Measurements from ENCODE around the gene GIMAP5. TPM values are rescaled to one million over a fixed set of nuclear protein-coding genes. Genes with fewer than 3 reads are reported as not detected.

Gene GIMAP5
- total and polyA plus RNA-seq, 2 of the 13 experiments (the other 11 are each of a cell fraction or from before 2014, with no cell fraction given): not detected

DNA sequence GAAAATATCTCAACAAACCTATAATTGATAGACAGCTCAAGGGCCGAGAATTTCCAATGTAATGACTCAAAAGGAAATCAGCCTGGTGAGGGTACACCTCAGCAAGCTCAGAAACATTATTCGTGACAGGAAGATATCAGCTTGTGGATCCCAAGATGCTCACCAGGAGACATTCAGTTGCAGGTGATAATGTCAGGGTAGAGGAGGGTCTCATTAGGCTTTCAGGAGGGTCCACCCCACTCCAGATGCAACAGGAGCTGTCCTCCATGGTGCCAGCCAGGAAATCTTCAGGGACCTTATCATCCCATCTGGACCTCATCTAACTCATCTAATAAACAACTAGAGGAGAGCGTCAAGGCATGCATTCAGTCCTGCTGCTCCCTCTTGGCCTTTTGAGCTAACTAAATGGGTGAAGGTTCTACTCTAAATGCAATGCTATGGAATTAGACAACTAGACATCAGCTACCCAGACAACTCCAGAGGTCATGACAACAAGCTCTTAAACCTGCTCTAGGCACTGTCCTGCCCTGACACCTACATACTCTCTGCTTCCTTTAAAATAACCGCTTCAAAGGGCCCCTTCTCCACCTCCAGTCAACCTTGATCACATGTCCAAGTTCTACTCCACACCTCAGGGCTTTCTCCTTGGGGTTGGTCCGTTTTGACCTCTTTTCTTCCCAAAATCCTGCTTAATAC, 4.3 kb upstream of the GIMAP5 start (continued):
- no peak for TF ChIP-seq NFE2L1 (CRISPR knock-in tag; IDR thresholded peaks at IDR 0.05; ENCODE audit: borderline replicate concordance)
- TF ChIP-seq ZSCAN20 (CRISPR knock-in tag; IDR thresholded peaks at IDR 0.05; ENCODE audit: borderline replicate concordance): no peak
- TF ChIP-seq, protein P1, sequence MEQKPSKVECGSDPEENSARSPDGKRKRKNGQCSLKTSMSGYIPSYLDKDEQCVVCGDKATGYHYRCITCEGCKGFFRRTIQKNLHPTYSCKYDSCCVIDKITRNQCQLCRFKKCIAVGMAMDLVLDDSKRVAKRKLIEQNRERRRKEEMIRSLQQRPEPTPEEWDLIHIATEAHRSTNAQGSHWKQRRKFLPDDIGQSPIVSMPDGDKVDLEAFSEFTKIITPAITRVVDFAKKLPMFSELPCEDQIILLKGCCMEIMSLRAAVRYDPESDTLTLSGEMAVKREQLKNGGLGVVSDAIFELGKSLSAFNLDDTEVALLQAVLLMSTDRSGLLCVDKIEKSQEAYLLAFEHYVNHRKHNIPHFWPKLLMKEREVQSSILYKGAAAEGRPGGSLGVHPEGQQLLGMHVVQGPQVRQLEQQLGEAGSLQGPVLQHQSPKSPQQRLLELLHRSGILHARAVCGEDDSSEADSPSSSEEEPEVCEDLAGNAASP (CRISPR knock-in tag; IDR thresholded peaks at IDR 0.05; ENCODE audit: borderline replicate concordance): no peak
- TF ChIP-seq EHMT2 (IDR thresholded peaks at IDR 0.05; ENCODE audit: borderline replicate concordance, low read depth, low read length): no peak
- TF ChIP-seq, protein P2, sequence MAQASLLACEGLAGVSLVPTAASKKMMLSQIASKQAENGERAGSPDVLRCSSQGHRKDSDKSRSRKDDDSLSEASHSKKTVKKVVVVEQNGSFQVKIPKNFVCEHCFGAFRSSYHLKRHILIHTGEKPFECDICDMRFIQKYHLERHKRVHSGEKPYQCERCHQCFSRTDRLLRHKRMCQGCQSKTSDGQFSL (CRISPR knock-in tag; IDR thresholded peaks at IDR 0.05): no peak

DNA sequence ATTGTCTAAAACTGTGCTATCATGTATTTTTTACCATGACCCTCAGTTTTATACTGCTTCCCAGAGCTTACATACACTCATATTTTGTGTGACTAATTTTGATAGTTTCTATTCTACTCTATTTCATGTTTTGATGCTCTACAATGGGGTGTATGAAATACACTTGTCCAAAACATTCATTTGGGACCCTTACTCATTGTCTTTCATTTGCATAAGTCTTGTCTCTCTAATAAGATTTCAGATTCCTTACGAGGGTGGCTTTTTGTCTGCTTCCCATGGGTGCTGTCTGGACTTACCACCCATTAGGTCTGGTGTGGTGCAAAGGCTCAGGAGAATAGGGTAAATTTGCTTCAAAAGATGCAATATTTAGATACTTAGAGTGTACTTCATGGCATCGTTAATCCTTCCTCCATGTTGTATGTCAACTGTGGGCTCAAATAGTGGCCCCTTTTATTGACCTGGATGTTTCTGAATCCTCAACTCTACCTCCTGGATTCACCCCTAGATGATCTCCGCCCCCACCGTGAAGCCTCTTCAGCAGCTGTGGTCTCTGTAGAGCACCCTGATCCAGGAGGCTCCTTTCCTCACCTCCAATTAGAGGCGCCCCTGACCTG, 3.6 kb upstream of the GIMAP5 start:
- no peaks in the 10 kb centered on the region for H4K20me1 ChIP-seq (ENCODE audit: insufficient read depth, low read length)
- ChIA-PET CTCF (ENCODE audit: low intra/inter-chr PET ratio, low total read pairs) (no interaction called here), POLR2A (no interaction called here)
- 3% methylated on average over 5 of the region's 5 CpGs for WGBS (ENCODE audit: low lambda C conversion rate)
- FAIRE-seq: no peak
- no TSS peak for BruUV-seq (replicated peaks)
- no peak overlapping the region for H3K27ac ChIP-seq (ENCODE audit: extremely low read length, insufficient read depth, low read length)
- TF ChIP-seq, protein P3, sequence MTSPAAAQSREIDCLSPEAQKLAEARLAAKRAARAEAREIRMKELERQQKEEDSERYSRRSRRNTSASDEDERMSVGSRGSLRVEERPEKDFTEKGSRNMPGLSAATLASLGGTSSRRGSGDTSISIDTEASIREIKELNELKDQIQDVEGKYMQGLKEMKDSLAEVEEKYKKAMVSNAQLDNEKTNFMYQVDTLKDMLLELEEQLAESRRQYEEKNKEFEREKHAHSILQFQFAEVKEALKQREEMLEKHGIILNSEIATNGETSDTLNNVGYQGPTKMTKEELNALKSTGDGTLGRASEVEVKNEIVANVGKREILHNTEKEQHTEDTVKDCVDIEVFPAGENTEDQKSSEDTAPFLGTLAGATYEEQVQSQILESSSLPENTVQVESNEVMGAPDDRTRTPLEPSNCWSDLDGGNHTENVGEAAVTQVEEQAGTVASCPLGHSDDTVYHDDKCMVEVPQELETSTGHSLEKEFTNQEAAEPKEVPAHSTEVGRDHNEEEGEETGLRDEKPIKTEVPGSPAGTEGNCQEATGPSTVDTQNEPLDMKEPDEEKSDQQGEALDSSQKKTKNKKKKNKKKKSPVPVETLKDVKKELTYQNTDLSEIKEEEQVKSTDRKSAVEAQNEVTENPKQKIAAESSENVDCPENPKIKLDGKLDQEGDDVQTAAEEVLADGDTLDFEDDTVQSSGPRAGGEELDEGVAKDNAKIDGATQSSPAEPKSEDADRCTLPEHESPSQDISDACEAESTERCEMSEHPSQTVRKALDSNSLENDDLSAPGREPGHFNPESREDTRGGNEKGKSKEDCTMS (CRISPR knock-in tag; conservative IDR thresholded peaks at IDR 0.05): no peak
- DNase-seq (ENCODE audit: low spot score): no peak
- no peaks in the 10 kb centered on the region for H3K36me3 ChIP-seq (replicated peaks in 1 of 2; ENCODE audit: control insufficient read depth in 1 of 2, insufficient read depth in 2 of 2, low read length in 2 of 2)
- intact Hi-C loops (cut with micrococcal nuclease; ENCODE audit: unreplicated experiment) (no loop called here), in situ Hi-C loops (cut with HindIII; ENCODE audit: extremely low pct_ligation_motif_present, low pct_unique_long_range_greater_than_20kb) (no loop called here)
- ATAC-seq: no peak
- H3K27me3 ChIP-seq (ENCODE audit: control insufficient read depth in 1 of 2, insufficient read depth in 2 of 2, low read length in 2 of 2): peaks cover 0 to 10% of the 10 kb centered on the region in 2 experiments; a peak in 1 of 5 replicates
- no peaks in the 10 kb centered on the region for H3K9me3 ChIP-seq (ENCODE audit: low read length)
- no peaks in the 10 kb centered on the region for H3K4me1 ChIP-seq (ENCODE audit: insufficient read depth, low read length)
- H3K9ac ChIP-seq (ENCODE audit: insufficient read depth, low read depth, low read length): no peak overlapping the region
- H3K4me2 ChIP-seq (ENCODE audit: low read depth, low read length): no peak overlapping the region
- H3K79me2 ChIP-seq (ENCODE audit: insufficient read depth, low read length): no peaks in the 10 kb centered on the region
- no peak overlapping the region for H2AFZ ChIP-seq (ENCODE audit: low read length)
- no peak overlapping the region for H3K4me3 ChIP-seq (replicated peaks in 1 of 3; ENCODE audit: insufficient read depth in 1 of 3, low read depth in 2 of 3, low read length in 3 of 3)
